Loucy (cell line): ENCODE data around the gene NOD1.

ENCODE experiments used
- H2AFZ ChIP-seq: fragments of 200-600 bp; sonication (generic); 2 replicates; pipeline ENCODE4 v1.6.0; 2016; ENCODE audit warnings: antibody characterized with exemption, mild to moderate bottlenecking, low read length, moderate library complexity
- H3F3A ChIP-seq: fragments of 200-600 bp; 2 replicates; pipeline ENCODE4 v1.6.0; 2016; ENCODE audit warnings: antibody characterized with exemption, low read depth, mild to moderate bottlenecking
- H3K27me3 ChIP-seq: fragments of 200-600 bp; sonication (generic); 2 replicates; pipeline ENCODE4 v1.6.1; 2014; ENCODE audit warnings: low read length, mild to moderate bottlenecking; ENCODE audit not compliant: insufficient read depth, poor library complexity, severe bottlenecking
- H3K36me3 ChIP-seq: fragments of 200-600 bp; sonication (generic); 2 replicates; pipeline ENCODE4 v1.6.1; 2016; ENCODE audit warnings: low read length; ENCODE audit not compliant: insufficient read depth
- H3K4me1 ChIP-seq: fragments of 200-600 bp; sonication (generic); 2 replicates; pipeline ENCODE4 v1.5.1; 2014; ENCODE audit warnings: low read length, mild to moderate bottlenecking; ENCODE audit not compliant: insufficient read depth, poor library complexity, severe bottlenecking
- H3K4me2 ChIP-seq: fragments of 200-600 bp; sonication (generic); 2 replicates; pipeline ENCODE4 v1.6.0; 2014; ENCODE audit warnings: antibody characterized with exemption, low read length, low read depth, mild to moderate bottlenecking; ENCODE audit not compliant: poor library complexity, severe bottlenecking
- H3K4me3 ChIP-seq: fragments of 200-600 bp; sonication (generic); 2 replicates; pipeline ENCODE4 v1.5.1; 2014; ENCODE audit warnings: low read length, mild to moderate bottlenecking, mixed read lengths; ENCODE audit not compliant: poor library complexity, severe bottlenecking
- H3K79me2 ChIP-seq: fragments of 200-600 bp; sonication (generic); 2 replicates; pipeline ENCODE4 v1.6.1; 2014; ENCODE audit warnings: low read length; ENCODE audit not compliant: insufficient read depth
- H3K9ac ChIP-seq: fragments of 200-600 bp; sonication (generic); 2 replicates; pipeline ENCODE4 v1.6.0; 2014; ENCODE audit warnings: mild to moderate bottlenecking, low read depth, low read length, moderate library complexity; ENCODE audit not compliant: poor library complexity, severe bottlenecking
- H3K9me2 ChIP-seq: fragments of 200-600 bp; sonication (generic); replicated peaks from 2 replicates; pipeline ENCODE4 v1.6.1; 2016; ENCODE audit warnings: low read depth, low read length, mixed read lengths
- H3K9me3 ChIP-seq: fragments of 200-600 bp; sonication (generic); 2 replicates; pipeline ENCODE4 v1.6.1; 2014; ENCODE audit warnings: mild to moderate bottlenecking, antibody characterized with exemption, low read length, low read depth; ENCODE audit not compliant: insufficient read depth
- H4K20me1 ChIP-seq: fragments of 200-600 bp; sonication (generic); 2 replicates; pipeline ENCODE4 v1.6.0; 2014; ENCODE audit warnings: antibody characterized with exemption, low read length, mild to moderate bottlenecking; ENCODE audit not compliant: insufficient read depth, poor library complexity, severe bottlenecking
- CTCF ChIP-seq: fragments of 200-600 bp; sonication (generic); conservative IDR thresholded peaks from 2 replicates; pipeline ENCODE4 v1.5.1; 2014; ENCODE audit warnings: mild to moderate bottlenecking, antibody characterized with exemption, low read length
- EZH2phosphoT487 ChIP-seq: fragments of 200-600 bp; IDR thresholded peaks from 2 replicates; pipeline ENCODE4 v1.6.1; 2018; ENCODE audit warnings: antibody characterized with exemption, mild to moderate bottlenecking, moderate library complexity, borderline replicate concordance

The NOD1 gene

GRCh38 chr7:30453016-30453415 lies 25.6 kb downstream of the NOD1 start:
- Histone ChIP-seq H3K9me3 (no peaks in the 10 kb centered on the region), H2AFZ (no peak overlapping the region), H3K4me1 (peaks cover 3% of the 10 kb centered on the region), H3K9ac (no peak overlapping the region), H3F3A (no peaks in the 10 kb centered on the region), H3K27me3 (no peaks in the 10 kb centered on the region), H3K36me3 (peaks cover 28% of the 10 kb centered on the region; the same call in 1 of the 2 replicates), H4K20me1 (no peaks in the 10 kb centered on the region), H3K4me2 (no peak overlapping the region), H3K79me2 (no peaks in the 10 kb centered on the region), H3K9me2 (no peaks in the 10 kb centered on the region), H3K4me3 (no peak overlapping the region)
- TF ChIP-seq CTCF (no peak), EZH2phosphoT487 (no peak)

GRCh38 chr7:30452280-30452930 lies 26.2 kb downstream of the NOD1 start:
- no peak overlapping the region for H2AFZ ChIP-seq
- H3K4me3 ChIP-seq = no peak overlapping the region
- no peaks in the 10 kb centered on the region for H3K27me3 ChIP-seq
- no peaks in the 10 kb centered on the region for H3K9me3 ChIP-seq
- no peak overlapping the region for H3K4me2 ChIP-seq
- TF ChIP-seq CTCF = no peak
- TF ChIP-seq EZH2phosphoT487 = no peak
- H3K9me2 ChIP-seq = no peaks in the 10 kb centered on the region
- no peaks in the 10 kb centered on the region for H3K79me2 ChIP-seq
- H3K9ac ChIP-seq = no peak overlapping the region
- H4K20me1 ChIP-seq = no peaks in the 10 kb centered on the region
- H3K36me3 ChIP-seq = peaks cover 32% of the 10 kb centered on the region; the same call in 1 of the 2 replicates
- peaks cover 3% of the 10 kb centered on the region for H3K4me1 ChIP-seq
- no peaks in the 10 kb centered on the region for H3F3A ChIP-seq

- H4K20me1 ChIP-seq = no peaks in the 10 kb centered on the region
- H3K27me3 ChIP-seq = no peaks in the 10 kb centered on the region
Measured at GRCh38 chr7:30451539-30452279, 26.9 kb downstream of the NOD1 start.

More at GRCh38 chr7:30451539-30452279, 26.9 kb downstream of the NOD1 start:
- no peak for TF ChIP-seq EZH2phosphoT487
- no peak for TF ChIP-seq CTCF
- no peak overlapping the region for H2AFZ ChIP-seq
- peaks cover 30% of the 10 kb centered on the region; the same call in 1 of the 2 replicates for H3K36me3 ChIP-seq
- no peaks in the 10 kb centered on the region for H3F3A ChIP-seq
- H3K79me2 ChIP-seq = no peaks in the 10 kb centered on the region
- H3K9ac ChIP-seq = no peak overlapping the region
- no peak overlapping the region for H3K4me2 ChIP-seq
- peaks cover 3% of the 10 kb centered on the region for H3K4me1 ChIP-seq
- no peak overlapping the region for H3K4me3 ChIP-seq
- no peaks in the 10 kb centered on the region for H3K9me2 ChIP-seq
- no peaks in the 10 kb centered on the region for H3K9me3 ChIP-seq
